ENCODE data around the gene CALU.

DNA sequence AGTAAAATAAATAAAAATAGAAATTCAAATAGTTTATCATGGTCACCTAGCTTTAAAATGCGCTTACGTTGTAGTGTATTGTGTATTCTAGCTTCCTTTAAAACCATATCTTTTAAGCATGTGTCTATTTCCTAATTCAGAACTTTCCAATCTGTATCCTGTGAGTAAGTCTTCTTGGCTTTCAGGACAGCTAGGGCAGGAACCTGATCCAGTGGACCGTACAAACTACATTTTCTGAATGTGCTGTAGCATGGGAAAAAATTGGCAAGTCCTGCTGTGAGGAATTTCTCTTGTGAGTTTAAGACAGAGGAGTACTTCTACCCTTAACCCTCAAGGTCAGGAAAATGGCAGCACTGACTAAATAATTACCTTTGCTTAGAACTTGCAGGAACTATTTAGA, 24.4 kb downstream of the CALU start:
- TF ChIP-seq ZNF791 (tag by site-specific recombination; IDR thresholded peaks at IDR 0.05) (no peak), ZNF473 (tag by site-specific recombination; IDR thresholded peaks at IDR 0.05) (no peak), YY1 (tag by site-specific recombination; IDR thresholded peaks at IDR 0.05) (no peak)
- TF ChIP-seq, protein P1, sequence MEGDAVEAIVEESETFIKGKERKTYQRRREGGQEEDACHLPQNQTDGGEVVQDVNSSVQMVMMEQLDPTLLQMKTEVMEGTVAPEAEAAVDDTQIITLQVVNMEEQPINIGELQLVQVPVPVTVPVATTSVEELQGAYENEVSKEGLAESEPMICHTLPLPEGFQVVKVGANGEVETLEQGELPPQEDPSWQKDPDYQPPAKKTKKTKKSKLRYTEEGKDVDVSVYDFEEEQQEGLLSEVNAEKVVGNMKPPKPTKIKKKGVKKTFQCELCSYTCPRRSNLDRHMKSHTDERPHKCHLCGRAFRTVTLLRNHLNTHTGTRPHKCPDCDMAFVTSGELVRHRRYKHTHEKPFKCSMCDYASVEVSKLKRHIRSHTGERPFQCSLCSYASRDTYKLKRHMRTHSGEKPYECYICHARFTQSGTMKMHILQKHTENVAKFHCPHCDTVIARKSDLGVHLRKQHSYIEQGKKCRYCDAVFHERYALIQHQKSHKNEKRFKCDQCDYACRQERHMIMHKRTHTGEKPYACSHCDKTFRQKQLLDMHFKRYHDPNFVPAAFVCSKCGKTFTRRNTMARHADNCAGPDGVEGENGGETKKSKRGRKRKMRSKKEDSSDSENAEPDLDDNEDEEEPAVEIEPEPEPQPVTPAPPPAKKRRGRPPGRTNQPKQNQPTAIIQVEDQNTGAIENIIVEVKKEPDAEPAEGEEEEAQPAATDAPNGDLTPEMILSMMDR (tag by site-specific recombination; IDR thresholded peaks at IDR 0.05) = no peak
